ENCODE measurements around the gene KRT34.

Gene KRT34

GRCh38 chr17:41329279-41329948, 52.7 kb downstream of the KRT34 start:
- DNase-seq = no peak

- no peak for DNase-seq
Measured at GRCh38 chr17:41328207-41328606, 53.9 kb downstream of the KRT34 start.

All from NCI-H1417 treated with DMSO at 0.1 percent for 48 hours (cell line).